ENCODE results near the gene ADCY10. TPM values are rescaled to one million over a fixed set of nuclear protein-coding genes. Genes with fewer than 3 reads are reported as not detected.

Gene ADCY10
- total and polyA plus RNA-seq, 2 of the 4 experiments (the other 2 are of a cell fraction): under 0.01 to 0.03 TPM

DNA sequence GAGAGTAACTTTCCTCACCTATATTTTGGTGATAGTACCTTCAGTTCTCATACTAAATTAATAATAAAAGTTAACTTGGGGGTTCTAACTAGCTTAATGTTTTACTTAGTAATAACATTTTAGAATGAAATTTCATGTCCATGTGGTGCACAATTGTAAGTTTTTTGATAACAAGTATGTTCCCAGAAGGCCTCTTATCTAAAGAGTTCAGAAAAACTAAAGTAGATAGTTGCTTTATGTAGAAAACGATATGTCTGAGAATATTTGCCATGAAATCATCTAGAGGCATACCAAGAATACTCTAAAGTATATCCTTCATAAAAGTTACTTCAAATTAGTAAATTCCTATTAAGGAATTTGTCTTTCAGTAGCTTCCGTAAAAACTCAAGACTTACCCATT, 10.2 kb upstream of the ADCY10 start:
- no TSS peak for BruUV-seq (replicated peaks)
- dilution Hi-C loops (cut with HindIII; ENCODE audit: low sequenced_read_pairs, unreplicated experiment) (no loop called here), in situ Hi-C loops (cut with MboI; ENCODE audit: low sequenced_read_pairs) (no loop called here), intact Hi-C loops (cut with micrococcal nuclease) (no loop called here)
- Histone ChIP-seq H3K27ac (ENCODE audit: insufficient read depth, low read length) (no peak overlapping the region), H2BK15ac (ENCODE audit: low read depth, low read length) (no peak overlapping the region), H2AFZ (replicated peaks; ENCODE audit: low read length, poor library complexity) (no peak overlapping the region), H2BK5ac (ENCODE audit: low read depth, low read length, poor library complexity, severe bottlenecking) (no peak overlapping the region), H3K14ac (replicated peaks; ENCODE audit: low read depth, low read length) (no peak overlapping the region), H3K27me3 (ENCODE audit: control insufficient read depth, insufficient read depth, low read length) (no peaks in the 10 kb centered on the region), H4K20me1 (ENCODE audit: insufficient read depth, low read length) (no peaks in the 10 kb centered on the region), H3K4me2 (ENCODE audit: low read depth, low read length) (no peak overlapping the region), H3K79me1 (ENCODE audit: low read depth in 1 of 2, low read length in 2 of 2) (peaks cover 6 to 28% of the 10 kb centered on the region in 2 experiments), H4K91ac (ENCODE audit: insufficient read depth, low read depth, low read length) (no peak overlapping the region), H3K4ac (ENCODE audit: low read depth, low read length) (no peak overlapping the region), H3K9me3 (ENCODE audit: control insufficient read depth, insufficient read depth, low read length) (no peaks in the 10 kb centered on the region), H2BK20ac (ENCODE audit: low read depth, low read length) (no peak overlapping the region), H3K4me3 (ENCODE audit: insufficient read depth, low read depth, low read length) (no peak overlapping the region), H4K8ac (ENCODE audit: low read depth in 2 of 2, low read length in 2 of 2) (no peak overlapping the region), H3K23ac (ENCODE audit: low read depth, low read length) (no peak overlapping the region), H4K5ac (ENCODE audit: low read depth, low read length) (no peak overlapping the region), H2AK5ac (ENCODE audit: low read depth, low read length) (no peak overlapping the region), H3K56ac (ENCODE audit: extremely low read depth, insufficient read depth, low read length) (no peak overlapping the region), H2AK9ac (replicated peaks; ENCODE audit: low read depth, low read length, poor library complexity) (no peak overlapping the region), H2BK120ac (ENCODE audit: low read depth, low read length) (no peak overlapping the region), H3K9ac (ENCODE audit: low read depth, low read length) (no peak overlapping the region), H3K9me1 (ENCODE audit: insufficient read depth, low read length) (no peaks in the 10 kb centered on the region), H3K4me1 (ENCODE audit: control insufficient read depth, insufficient read depth, low read length) (peaks cover 2% of the 10 kb centered on the region), H3K36me3 (ENCODE audit: control insufficient read depth, insufficient read depth, low read length) (no peaks in the 10 kb centered on the region), H3K18ac (ENCODE audit: low read depth, low read length) (no peak overlapping the region)
- no peak for ATAC-seq (ENCODE audit: low read depth)
- no peak for DNase-seq
- TF ChIP-seq MAZ (IDR thresholded peaks at IDR 0.05; ENCODE audit: borderline replicate concordance, low read depth, low read length): no peak
- TF ChIP-seq SMC3 (IDR thresholded peaks at IDR 0.05; ENCODE audit: low read depth, low read length): no peak
- TF ChIP-seq FOS (IDR thresholded peaks at IDR 0.05; ENCODE audit: low read depth, low read length): no peak
- TF ChIP-seq, protein P1, sequence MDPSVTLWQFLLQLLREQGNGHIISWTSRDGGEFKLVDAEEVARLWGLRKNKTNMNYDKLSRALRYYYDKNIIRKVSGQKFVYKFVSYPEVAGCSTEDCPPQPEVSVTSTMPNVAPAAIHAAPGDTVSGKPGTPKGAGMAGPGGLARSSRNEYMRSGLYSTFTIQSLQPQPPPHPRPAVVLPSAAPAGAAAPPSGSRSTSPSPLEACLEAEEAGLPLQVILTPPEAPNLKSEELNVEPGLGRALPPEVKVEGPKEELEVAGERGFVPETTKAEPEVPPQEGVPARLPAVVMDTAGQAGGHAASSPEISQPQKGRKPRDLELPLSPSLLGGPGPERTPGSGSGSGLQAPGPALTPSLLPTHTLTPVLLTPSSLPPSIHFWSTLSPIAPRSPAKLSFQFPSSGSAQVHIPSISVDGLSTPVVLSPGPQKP (IDR thresholded peaks at IDR 0.05; ENCODE audit: borderline replicate concordance, low read depth, low read length): no peak
- TF ChIP-seq RAD21 (IDR thresholded peaks at IDR 0.05; ENCODE audit: low read length): no peak
- no peak for TF ChIP-seq RCOR1 (IDR thresholded peaks at IDR 0.05; ENCODE audit: insufficient replicate concordance, low read length)
- TF ChIP-seq POLR2A (IDR thresholded peaks at IDR 0.05; ENCODE audit: low read depth, low read length): no peak
- TF ChIP-seq, protein P2, sequence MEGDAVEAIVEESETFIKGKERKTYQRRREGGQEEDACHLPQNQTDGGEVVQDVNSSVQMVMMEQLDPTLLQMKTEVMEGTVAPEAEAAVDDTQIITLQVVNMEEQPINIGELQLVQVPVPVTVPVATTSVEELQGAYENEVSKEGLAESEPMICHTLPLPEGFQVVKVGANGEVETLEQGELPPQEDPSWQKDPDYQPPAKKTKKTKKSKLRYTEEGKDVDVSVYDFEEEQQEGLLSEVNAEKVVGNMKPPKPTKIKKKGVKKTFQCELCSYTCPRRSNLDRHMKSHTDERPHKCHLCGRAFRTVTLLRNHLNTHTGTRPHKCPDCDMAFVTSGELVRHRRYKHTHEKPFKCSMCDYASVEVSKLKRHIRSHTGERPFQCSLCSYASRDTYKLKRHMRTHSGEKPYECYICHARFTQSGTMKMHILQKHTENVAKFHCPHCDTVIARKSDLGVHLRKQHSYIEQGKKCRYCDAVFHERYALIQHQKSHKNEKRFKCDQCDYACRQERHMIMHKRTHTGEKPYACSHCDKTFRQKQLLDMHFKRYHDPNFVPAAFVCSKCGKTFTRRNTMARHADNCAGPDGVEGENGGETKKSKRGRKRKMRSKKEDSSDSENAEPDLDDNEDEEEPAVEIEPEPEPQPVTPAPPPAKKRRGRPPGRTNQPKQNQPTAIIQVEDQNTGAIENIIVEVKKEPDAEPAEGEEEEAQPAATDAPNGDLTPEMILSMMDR (conservative IDR thresholded peaks at IDR 0.05; ENCODE audit: low read depth, low read length): no peak
- no peak for TF ChIP-seq CEBPB (IDR thresholded peaks at IDR 0.05; ENCODE audit: low read depth, low read length)
- TF ChIP-seq RFX5 (IDR thresholded peaks at IDR 0.05; ENCODE audit: low read depth, low read length): no peak
- no peak for TF ChIP-seq MAFK (IDR thresholded peaks at IDR 0.05; ENCODE audit: low read depth, low read length)
- no peak for TF ChIP-seq MXI1 (IDR thresholded peaks at IDR 0.05; ENCODE audit: borderline replicate concordance, low read depth, low read length)
- no peak for TF ChIP-seq BHLHE40 (IDR thresholded peaks at IDR 0.05; ENCODE audit: low read depth, low read length)
- TF ChIP-seq, protein P3, sequence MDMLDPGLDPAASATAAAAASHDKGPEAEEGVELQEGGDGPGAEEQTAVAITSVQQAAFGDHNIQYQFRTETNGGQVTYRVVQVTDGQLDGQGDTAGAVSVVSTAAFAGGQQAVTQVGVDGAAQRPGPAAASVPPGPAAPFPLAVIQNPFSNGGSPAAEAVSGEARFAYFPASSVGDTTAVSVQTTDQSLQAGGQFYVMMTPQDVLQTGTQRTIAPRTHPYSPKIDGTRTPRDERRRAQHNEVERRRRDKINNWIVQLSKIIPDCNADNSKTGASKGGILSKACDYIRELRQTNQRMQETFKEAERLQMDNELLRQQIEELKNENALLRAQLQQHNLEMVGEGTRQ (IDR thresholded peaks at IDR 0.05; ENCODE audit: low read depth, low read length): no peak
- no peak for TF ChIP-seq NFE2L2 (IDR thresholded peaks at IDR 0.05; ENCODE audit: low read depth, low read length)
- no peak for TF ChIP-seq CHD1 (IDR thresholded peaks at IDR 0.05; ENCODE audit: low read depth, low read length)
- POLR2A ChIA-PET (ENCODE audit: unreplicated experiment): interaction anchor here (0.6 kb wide), 1 partner anchor 9 kb away, joined by 3 read pairs; no protein-coding TSS in a partner anchor
- WGBS, 2 experiments (ENCODE audit: extremely low coverage in 2 of 2, insufficient read length in 1 of 2): no CpG with 5 or more reads among the region's 2 CpGs
- CTCF ChIA-PET: interaction anchor here (0.6 kb wide), 1 partner anchor 57 kb away, joined by 3 read pairs; no protein-coding TSS in a partner anchor

All from IMR-90 (cell line).